Measurements from ENCODE around the gene NGEF.

NGEF gene

GRCh38 chr2:232970051-232970450 lies 43.0 kb downstream of the NGEF start:
- DNase-seq (ENCODE audit: low read depth in 2 of 2), result no peak

GRCh38 chr2:232967474-232967873 lies 45.6 kb downstream of the NGEF start:
- no peak for DNase-seq (ENCODE audit: low read depth in 2 of 2)

GRCh38 chr2:232966122-232966521 lies 46.9 kb downstream of the NGEF start:
- no peak for DNase-seq (ENCODE audit: low read depth in 2 of 2)

GRCh38 chr2:232963913-232964312 lies 49.1 kb downstream of the NGEF start:
- no peak for DNase-seq (ENCODE audit: low read depth in 2 of 2)

GRCh38 chr2:232960862-232961261 lies 52.2 kb downstream of the NGEF start:
- DNase-seq (ENCODE audit: low read depth in 2 of 2), result no peak

GRCh38 chr2:232959139-232959538 lies 53.9 kb downstream of the NGEF start:
- no peak for DNase-seq (ENCODE audit: low read depth in 2 of 2)

- no peak for DNase-seq (ENCODE audit: low read depth in 2 of 2)
Observed at GRCh38 chr2:232957657-232958090, 55.4 kb downstream of the NGEF start.

- DNase-seq (ENCODE audit: low read depth in 2 of 2), result no peak
Observed at GRCh38 chr2:232955856-232956255, 57.2 kb downstream of the NGEF start.

GRCh38 chr2:232954691-232955090 lies 58.4 kb downstream of the NGEF start:
- no peak for DNase-seq (ENCODE audit: low read depth in 2 of 2)

GRCh38 chr2:232951891-232952290 lies 61.2 kb downstream of the NGEF start:
- no peak for DNase-seq (ENCODE audit: low read depth in 2 of 2)

GRCh38 chr2:232951181-232951580 lies 61.9 kb downstream of the NGEF start:
- no peak for DNase-seq (ENCODE audit: low read depth in 2 of 2)

- DNase-seq (ENCODE audit: low read depth in 2 of 2), result no peak
Observed at GRCh38 chr2:232950751-232951150, 62.3 kb downstream of the NGEF start.

- DNase-seq (ENCODE audit: low read depth in 2 of 2), result no peak
Observed at GRCh38 chr2:232949016-232949415, 64.0 kb downstream of the NGEF start.

- no peak for DNase-seq (ENCODE audit: low read depth in 2 of 2)
Observed at GRCh38 chr2:232942831-232943230, 70.2 kb downstream of the NGEF start.

GRCh38 chr2:232941912-232942594 lies 71.0 kb downstream of the NGEF start:
- DNase-seq (ENCODE audit: low read depth in 2 of 2), result no peak

GRCh38 chr2:232941400-232941799 lies 71.7 kb downstream of the NGEF start:
- no peak for DNase-seq (ENCODE audit: low read depth in 2 of 2)

GRCh38 chr2:232940724-232941123 lies 72.3 kb downstream of the NGEF start:
- DNase-seq (ENCODE audit: low read depth in 2 of 2), result no peak

- DNase-seq (ENCODE audit: low read depth in 2 of 2), result no peak
Observed at GRCh38 chr2:232937278-232937906, 75.7 kb downstream of the NGEF start.

GRCh38 chr2:232931636-232932035 lies 81.4 kb downstream of the NGEF start:
- no peak for DNase-seq (ENCODE audit: low read depth in 2 of 2)

GRCh38 chr2:232930059-232930400 lies 83.0 kb downstream of the NGEF start:
- DNase-seq (ENCODE audit: low read depth in 2 of 2), result no peak

GRCh38 chr2:232929303-232930058 lies 83.6 kb downstream of the NGEF start:
- DNase-seq (ENCODE audit: low read depth in 2 of 2), result no peak

GRCh38 chr2:232928551-232929302 lies 84.3 kb downstream of the NGEF start:
- DNase-seq (ENCODE audit: low read depth in 2 of 2), result no peak
